Stimulated activated CD8-positive, alpha-beta memory T cell treated with anti-CD3 and anti-CD28 coated beads, Interleukin-7, amount 100 ng/mL, for 24 hours (primary cell): ENCODE results near the gene NWD2.
"Not testable (repeated sequence)": the region's sequence is repeated elsewhere in the genome, so short reads cannot be mapped to it uniquely, and the experiment has no call there.

Experiments
- DNase-seq: peaks from one replicate; pipeline ENCODE4 v3.0.0-alpha.2; 2020; ENCODE audit warnings: low read depth

Gene NWD2

GRCh38 chr4:37397505-37397904, 153.0 kb downstream of the NWD2 start:
- no peak for DNase-seq

- DNase-seq: no peak
Observed at GRCh38 chr4:37400241-37400881, 155.8 kb downstream of the NWD2 start.

- not testable (repeated sequence) for DNase-seq
Observed at GRCh38 chr4:37407938-37408826, 163.6 kb downstream of the NWD2 start.

GRCh38 chr4:37413612-37414011, 169.1 kb downstream of the NWD2 start:
- not testable (repeated sequence) for DNase-seq

- DNase-seq: no peak
Observed at GRCh38 chr4:37415845-37416369, 171.4 kb downstream of the NWD2 start.

GRCh38 chr4:37421614-37422013, 177.1 kb downstream of the NWD2 start:
- DNase-seq: no peak

- DNase-seq: no peak
Observed at GRCh38 chr4:37422102-37422501, 177.6 kb downstream of the NWD2 start.

- DNase-seq: no peak
Observed at GRCh38 chr4:37422638-37423037, 178.1 kb downstream of the NWD2 start.

GRCh38 chr4:37423310-37423709, 178.8 kb downstream of the NWD2 start:
- DNase-seq: no peak

GRCh38 chr4:37424753-37425152, 180.2 kb downstream of the NWD2 start:
- no peak for DNase-seq

GRCh38 chr4:37425857-37426256, 181.3 kb downstream of the NWD2 start:
- DNase-seq: no peak

GRCh38 chr4:37427193-37427592, 182.7 kb downstream of the NWD2 start:
- DNase-seq: no peak

- DNase-seq: no peak
Observed at GRCh38 chr4:37429906-37430305, 185.4 kb downstream of the NWD2 start.

- no peak for DNase-seq
Observed at GRCh38 chr4:37430718-37431416, 186.3 kb downstream of the NWD2 start.

GRCh38 chr4:37431417-37431743, 186.8 kb downstream of the NWD2 start:
- DNase-seq: no peak

GRCh38 chr4:37434469-37434868, 189.9 kb downstream of the NWD2 start:
- no peak for DNase-seq

GRCh38 chr4:37436546-37436945, 192.0 kb downstream of the NWD2 start:
- DNase-seq: no peak

- DNase-seq: no peak
Observed at GRCh38 chr4:37437163-37437562, 192.6 kb downstream of the NWD2 start.

GRCh38 chr4:37438564-37439279, 194.2 kb downstream of the NWD2 start:
- DNase-seq: no peak

GRCh38 chr4:37439809-37440474, 195.4 kb downstream of the NWD2 start:
- DNase-seq: no peak

- DNase-seq: no peak
Observed at GRCh38 chr4:37440501-37440900, 196.0 kb downstream of the NWD2 start.
